T-cell (primary cell): ENCODE data around the gene KLHL26. TPM values are rescaled to one million over a fixed set of nuclear protein-coding genes. Genes with fewer than 3 reads are reported as not detected.

Experiments used
- ATAC-seq, 4 experiments: fragments of 200-7000 bp in 3 of 4; fragments of 150-1000 bp in 1 of 4; cut with Tn5 transposase; replicated peaks in 1 of 4; 1 replicate in 3 of 4; 2 replicates in 1 of 4; pipeline ENCODE4 v1.10.0; 2021; ENCODE audit warnings: moderate library complexity in 3 of 4, mild to moderate bottlenecking in 2 of 4, moderate number of reproducible peaks in 1 of 4
- CTCF ChIA-PET, 2 donors: fragments of 300-600 bp; sonication (Branson Sonifier 250); formaldehyde crosslinking; loops; one replicate each; lab custom pipeline; 2022; ENCODE audit warnings: antibody characterized with exemption in 2 of 2; lab: Charles Lee
- POLR2A ChIA-PET, 2 donors: fragments of 300-600 bp; sonication (Branson Sonifier 250); formaldehyde crosslinking; loops; one replicate each; lab custom pipeline; 2022; ENCODE audit warnings: antibody characterized with exemption in 2 of 2; lab: Charles Lee
- DNase-seq, 35 experiments: peaks; one replicate each; pipeline versions ENCODE4 v3.0.0 to v3.0.0-alpha.2; 2013 to 2023
- H3K27ac ChIP-seq: one replicate; pipeline ENCODE4 v1.5.1; 2013; ENCODE audit warnings: low read length
- H3K27me3 ChIP-seq, 2 experiments: replicated peaks in 1 of 2; 1 replicate in 1 of 2; 2 replicates in 1 of 2; pipeline versions ENCODE4 v1.6.1 to v1.7.0; 2013; ENCODE audit warnings: low read length in 1 of 2, mixed read lengths in 1 of 2; ENCODE audit not compliant: control insufficient read depth in 2 of 2, insufficient read depth in 2 of 2; ENCODE audit errors: extremely low read depth in 1 of 2
- H3K36me3 ChIP-seq, 2 donors: 1 replicate in 1 of 2; 2 replicates in 1 of 2; pipeline versions ENCODE4 v1.6.1 to v1.7.0; 2013; ENCODE audit warnings: low read length in 1 of 2; ENCODE audit not compliant: control insufficient read depth in 2 of 2, insufficient read depth in 1 of 2; ENCODE audit errors: extremely low read depth in 1 of 2
- H3K4me1 ChIP-seq, 2 experiments: 1 replicate in 1 of 2; 2 replicates in 1 of 2; pipeline versions ENCODE4 v1.6.1 to v1.7.0; 2013; ENCODE audit warnings: low read length in 2 of 2, mixed read lengths in 1 of 2; ENCODE audit not compliant: insufficient read depth in 2 of 2, control insufficient read depth in 1 of 2; ENCODE audit errors: extremely low read depth in 1 of 2
- H3K4me3 ChIP-seq, 2 donors: 1 replicate in 1 of 2; 2 replicates in 1 of 2; pipeline versions ENCODE4 v1.5.1 to v1.7.0; 2013; ENCODE audit warnings: mild to moderate bottlenecking in 2 of 2, low read length in 1 of 2, moderate library complexity in 1 of 2; ENCODE audit not compliant: control insufficient read depth in 1 of 2; ENCODE audit errors: extremely low read depth in 1 of 2
- H3K9me3 ChIP-seq: 2 replicates; pipeline ENCODE4 v1.7.0; 2013
- H3K27ac Mint-ChIP-seq, 2 donors: one replicate each; pipeline ENCODE4 v1.8.0; 2020 to 2021; ENCODE audit warnings: mild to moderate bottlenecking in 2 of 2, mixed read lengths in 2 of 2
- H3K27me3 Mint-ChIP-seq, 2 donors: one replicate each; pipeline ENCODE4 v1.8.0; 2021 to 2022; ENCODE audit warnings: mixed read lengths in 2 of 2
- H3K36me3 Mint-ChIP-seq: one replicate; pipeline ENCODE4 v1.8.0; 2021; ENCODE audit warnings: mixed read lengths
- H3K4me1 Mint-ChIP-seq, 3 donors: one replicate each; pipeline ENCODE4 v1.8.0; 2020 to 2022; ENCODE audit warnings: mixed read lengths in 3 of 3, mild to moderate bottlenecking in 1 of 3
- H3K4me3 Mint-ChIP-seq, 3 donors: one replicate each; pipeline ENCODE4 v1.8.0; 2020 to 2022; ENCODE audit warnings: mild to moderate bottlenecking in 3 of 3, mixed read lengths in 3 of 3, moderate library complexity in 3 of 3
- H3K9me3 Mint-ChIP-seq, 3 donors: one replicate each; pipeline ENCODE4 v1.8.0; 2020 to 2022; ENCODE audit warnings: mixed read lengths in 3 of 3
- WGBS: methylation state at CpG from one replicate; pipeline ENCODE4 v1.1.5; 2013; ENCODE audit warnings: missing lambda C conversion rate; ENCODE audit not compliant: insufficient coverage; 5-methylcytosine and 5-hydroxymethylcytosine counted together
- total RNA-seq, 35 experiments: library from RNA in 6 of 35; stranded (reverse) in 6 of 35; fragments of 120-200 nt in 1 of 35; gene quantifications; one replicate each; pipeline versions ENCODE4 v1.2.1 to v1.2.4 and lab custom pipeline; 2013 to 2026

Gene KLHL26
- total RNA-seq, 5 donors from 2014 or later (not counting 1 experiment from before 2014, with no cell fraction given), result 8.8 to 16.4 (median 14.1) TPM

DNA sequence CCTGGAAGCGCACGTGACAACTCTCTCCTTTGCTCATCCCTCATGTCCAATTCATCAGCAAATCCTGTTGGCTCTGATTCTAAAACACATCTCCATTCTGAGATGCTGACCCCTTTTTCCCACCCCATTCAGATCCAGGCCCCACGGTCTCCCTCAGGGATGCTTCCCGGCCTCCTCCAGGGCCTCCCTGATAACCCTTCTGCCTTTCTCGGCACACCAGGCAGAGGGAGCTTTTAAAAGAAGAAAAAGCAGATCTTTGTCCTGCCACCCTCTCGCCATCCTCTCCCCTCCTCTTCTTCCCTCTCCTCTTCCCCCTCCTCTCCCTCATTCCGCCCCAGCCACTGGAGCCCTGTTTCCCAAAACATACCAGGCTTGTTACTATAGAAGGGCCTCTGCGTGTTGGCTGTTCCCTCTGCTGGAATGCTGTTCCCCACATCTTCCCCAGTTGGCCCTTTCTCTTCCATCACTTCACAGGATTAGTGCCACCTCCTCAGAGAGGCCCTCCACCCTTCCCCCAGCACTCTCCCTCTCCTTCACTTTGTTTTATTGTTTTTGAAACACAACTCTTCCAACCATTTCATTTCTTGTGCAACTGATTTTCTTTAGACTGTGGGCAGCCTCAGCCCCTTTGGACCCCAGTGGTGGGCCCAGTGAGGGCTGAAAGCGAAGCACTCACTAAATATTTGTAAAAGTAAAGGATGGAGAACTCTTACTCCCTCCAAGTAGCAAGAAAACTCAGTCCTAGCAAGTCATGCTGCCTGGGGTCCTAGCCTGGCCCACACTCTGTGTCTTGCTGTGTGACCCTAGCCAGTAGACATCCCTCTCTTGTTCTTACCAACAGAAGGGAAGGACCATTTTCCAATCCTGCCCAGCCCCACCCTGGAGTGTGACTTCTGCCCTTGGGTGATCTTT lies 27.8 kb upstream of the KLHL26 start:
- ChIA-PET CTCF (interaction anchor here in 1 of 2 donors (0.6 kb wide), 1 partner anchor 189 kb away, joined by 4 read pairs; no protein-coding TSS in a partner anchor), POLR2A (interaction anchor here in 1 of 2 donors (0.6 kb wide), 1 partner anchor 14 kb away, joined by 6 read pairs; no protein-coding TSS in a partner anchor)
- H3K27me3 ChIP-seq, result peaks cover 17 to 88% of the 10 kb centered on the region in 2 experiments
- no peak overlapping the region for H3K4me3 ChIP-seq
- peaks cover 6 to 49% of the 10 kb centered on the region in 2 experiments for H3K4me1 ChIP-seq
- H3K9me3 ChIP-seq, result no peaks in the 10 kb centered on the region
- H3K4me3 Mint-ChIP-seq, result peak overlapping the region in 1 of 3 donors; percentile 9
- WGBS, result 34% methylated on average over 8 of the region's 9 CpGs
- no peak overlapping the region for H3K27ac ChIP-seq
- H3K27ac Mint-ChIP-seq, result peak overlapping the region in 1 of 2 donors; percentile 15
- DNase-seq (no peak), ATAC-seq (no peak)
- peaks cover 20 to 41% (median 20%) of the 10 kb centered on the region in 3 donors for H3K4me1 Mint-ChIP-seq
- H3K36me3 Mint-ChIP-seq, result no peaks in the 10 kb centered on the region
- H3K9me3 Mint-ChIP-seq, result no peaks in the 10 kb centered on the region
- no peaks in the 10 kb centered on the region for H3K36me3 ChIP-seq
- peaks cover 41 to 75% of the 10 kb centered on the region in 2 donors for H3K27me3 Mint-ChIP-seq

DNA sequence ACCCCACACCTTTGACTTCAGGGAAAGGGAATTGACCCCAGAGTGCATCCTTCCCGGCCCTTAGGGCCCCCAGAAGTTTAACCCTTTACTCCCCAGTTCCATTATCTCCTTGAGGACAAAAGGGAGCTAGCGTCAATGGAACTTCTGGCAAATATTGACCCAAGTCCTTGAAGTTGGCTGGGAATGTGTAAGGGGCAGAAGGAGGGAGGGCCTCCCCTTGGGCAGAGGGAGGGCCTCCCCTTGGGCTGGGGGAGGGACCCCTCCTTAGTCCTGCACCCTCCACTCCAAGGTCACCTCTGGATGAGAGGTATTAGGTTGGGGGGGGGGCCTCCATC lies 27.1 kb upstream of the KLHL26 start:
- H3K4me3 Mint-ChIP-seq, result peak overlapping the region in 1 of 3 donors; percentile 32
- peaks cover 6 to 49% of the 10 kb centered on the region in 2 experiments for H3K4me1 ChIP-seq
- peaks cover 17 to 88% of the 10 kb centered on the region in 2 experiments for H3K27me3 ChIP-seq
- no peak overlapping the region for H3K27ac ChIP-seq
- H3K9me3 Mint-ChIP-seq, result no peaks in the 10 kb centered on the region
- no peaks in the 10 kb centered on the region for H3K36me3 Mint-ChIP-seq
- POLR2A ChIA-PET, result interaction anchor here in 1 of 2 donors (0.6 kb wide), 1 partner anchor 14 kb away, joined by 6 read pairs; no protein-coding TSS in a partner anchor
- H3K27me3 Mint-ChIP-seq, result peaks cover 47 to 76% of the 10 kb centered on the region in 2 donors
- no peak overlapping the region for H3K27ac Mint-ChIP-seq
- no CpG with 5 or more reads among the region's 2 CpGs for WGBS
- H3K9me3 ChIP-seq, result no peaks in the 10 kb centered on the region
- no peak for ATAC-seq
- no peak for DNase-seq
- CTCF ChIA-PET, result no interaction called here
- no peak overlapping the region for H3K4me3 ChIP-seq
- H3K4me1 Mint-ChIP-seq, result peaks cover 20 to 41% (median 20%) of the 10 kb centered on the region in 3 donors
- no peaks in the 10 kb centered on the region for H3K36me3 ChIP-seq

- Histone ChIP-seq H3K4me1 (peaks cover 6 to 47% of the 10 kb centered on the region in 2 experiments), H3K9me3 (no peaks in the 10 kb centered on the region), H3K27me3 (peaks cover 19 to 88% of the 10 kb centered on the region in 2 experiments), H3K36me3 (no peaks in the 10 kb centered on the region), H3K4me3 (no peak overlapping the region), H3K27ac (no peak overlapping the region)
- Mint-ChIP-seq H3K4me3 (peak overlapping the region in 1 of 3 donors; percentile 32), H3K9me3 (no peaks in the 10 kb centered on the region), H3K4me1 (peaks cover 20 to 41% (median 20%) of the 10 kb centered on the region in 3 donors), H3K27ac (no peak overlapping the region), H3K27me3 (peaks cover 51 to 76% of the 10 kb centered on the region in 2 donors), H3K36me3 (no peaks in the 10 kb centered on the region)
- DNase-seq, result no peak
- ChIA-PET CTCF (no interaction called here), POLR2A (interaction anchor here in 1 of 2 donors (0.6 kb wide), 1 partner anchor 13 kb away, joined by 6 read pairs; no protein-coding TSS in a partner anchor)
- WGBS, result 67% methylated on average over 2 of the region's 3 CpGs
- no peak for ATAC-seq
Observed at GRCh38 chr19:18610245-18610555, 26.6 kb upstream of the KLHL26 start.

GRCh38 chr19:18610556-18611326 lies 26.1 kb upstream of the KLHL26 start:
- Mint-ChIP-seq H3K27me3 (peaks cover 48 to 74% of the 10 kb centered on the region in 2 donors), H3K27ac (peak overlapping the region in 1 of 2 donors; percentile 69), H3K9me3 (no peaks in the 10 kb centered on the region), H3K4me1 (peaks cover 16 to 37% (median 20%) of the 10 kb centered on the region in 3 donors), H3K36me3 (no peaks in the 10 kb centered on the region), H3K4me3 (peak overlapping the region; percentile 56 to 78 (median 58))
- ChIA-PET POLR2A (no interaction called here), CTCF (no interaction called here)
- H3K27ac ChIP-seq, result no peak overlapping the region
- ATAC-seq (no peak), DNase-seq (no peak)
- H3K4me1 ChIP-seq, result peaks cover 6 to 42% of the 10 kb centered on the region in 2 experiments
- H3K36me3 ChIP-seq, result no peaks in the 10 kb centered on the region
- WGBS, result 4% methylated on average over 27 of the region's 45 CpGs
- H3K27me3 ChIP-seq, result peaks cover 17 to 87% of the 10 kb centered on the region in 2 experiments
- H3K4me3 ChIP-seq, result no peak overlapping the region
- no peaks in the 10 kb centered on the region for H3K9me3 ChIP-seq

DNA sequence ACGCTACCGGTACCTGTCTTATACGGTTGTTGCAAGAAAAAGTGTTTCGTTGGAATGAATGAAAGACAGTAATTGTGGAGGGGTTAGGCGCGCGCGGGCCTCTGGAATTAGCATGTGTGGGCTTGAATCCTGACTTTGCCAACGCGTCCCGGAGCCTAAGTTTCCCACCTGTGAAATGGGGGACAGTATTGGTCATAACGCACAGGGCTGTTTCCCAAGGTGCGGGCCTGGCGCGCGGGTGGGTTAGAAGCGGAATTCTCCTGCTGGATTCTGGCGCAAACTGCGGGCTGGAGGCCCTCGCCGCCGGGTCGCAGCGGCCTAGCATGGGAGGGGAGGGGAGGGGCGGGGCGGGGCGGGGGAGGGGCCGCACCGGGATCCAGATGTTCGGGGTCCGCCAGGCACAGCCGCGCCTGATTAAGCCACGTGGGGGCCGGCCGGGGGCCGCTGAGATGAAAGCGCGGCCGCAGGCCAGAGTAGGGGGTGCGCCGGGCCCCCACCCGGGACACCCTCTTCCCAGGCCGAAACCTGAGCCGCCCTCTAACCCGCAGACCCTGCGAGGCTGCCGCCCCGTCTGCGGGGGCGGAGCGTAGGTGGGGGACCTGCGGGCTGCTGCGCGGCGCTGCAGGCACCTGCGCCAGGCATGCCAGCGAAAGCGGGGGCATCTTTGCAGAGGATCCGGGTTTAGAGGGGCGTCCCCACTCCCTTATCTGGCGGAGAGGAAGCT lies 25.3 kb upstream of the KLHL26 start:
- Histone ChIP-seq H3K9me3 (no peaks in the 10 kb centered on the region), H3K27me3 (peaks cover 17 to 91% of the 10 kb centered on the region in 2 experiments), H3K4me3 (peak overlapping the region; percentile 45 to 79), H3K4me1 (peaks cover 6 to 42% of the 10 kb centered on the region in 2 experiments), H3K36me3 (no peaks in the 10 kb centered on the region), H3K27ac (no peak overlapping the region)
- Mint-ChIP-seq H3K27me3 (peaks cover 52 to 81% of the 10 kb centered on the region in 2 donors), H3K4me1 (peaks cover 16 to 37% (median 20%) of the 10 kb centered on the region in 3 donors), H3K27ac (peak overlapping the region in 1 of 2 donors; percentile 69), H3K4me3 (peak overlapping the region; percentile 67 to 78 (median 71)), H3K36me3 (no peaks in the 10 kb centered on the region), H3K9me3 (no peaks in the 10 kb centered on the region)
- ATAC-seq (peak; percentile 51 to 58 (median 53)), DNase-seq (peak in 3 of 35 experiments; percentile 14 to 43 (median 37))
- CTCF ChIA-PET, result interaction anchor here in 1 of 2 donors (0.5 kb wide), 1 partner anchor 61 kb away, joined by 4 read pairs; no protein-coding TSS in a partner anchor
- POLR2A ChIA-PET, result no interaction called here
- WGBS, result 1% methylated on average over 38 of the region's 62 CpGs
